Posterior vena cava (tissue), 2 donors: Measurements from ENCODE around the gene FAM83G. TPM values are rescaled to one million over a fixed set of nuclear protein-coding genes. Genes with fewer than 3 reads are reported as not detected.
"Not testable (repeated sequence)": the region's sequence is repeated elsewhere in the genome, so short reads cannot be mapped to it uniquely, and the experiment has no call there.

Experiments
- DNase-seq: peaks from one replicate; pipeline ENCODE4 v3.0.0-alpha.2; 2020; ENCODE audit warnings: low spot score
- intact Hi-C, 2 donors: fragments of 100-400 bp; cut with DNase I; formaldehyde crosslinking; loops; one replicate each; pipeline versions ENCODE4 v1.14.1 to v1.14.2; 2022 to 2023
- total RNA-seq, 2 donors: library from RNA; stranded (reverse); fragmentation: NEBNext Ultra II Directional; extraction: Animal tissue kit (Norgen Biotek cat#: 25700); gene quantifications; one replicate each; pipeline ENCODE4 v1.2.1, GENCODE V29; 2021
- donor health status: DM: yes; HTN: yes; CAD: no.
- donor health status: DM: yes; HTN: yes; CAD: no.

FAM83G gene
- total RNA-seq, 2 donors from 2014 or later = 2.8 to 10.9 TPM

DNA sequence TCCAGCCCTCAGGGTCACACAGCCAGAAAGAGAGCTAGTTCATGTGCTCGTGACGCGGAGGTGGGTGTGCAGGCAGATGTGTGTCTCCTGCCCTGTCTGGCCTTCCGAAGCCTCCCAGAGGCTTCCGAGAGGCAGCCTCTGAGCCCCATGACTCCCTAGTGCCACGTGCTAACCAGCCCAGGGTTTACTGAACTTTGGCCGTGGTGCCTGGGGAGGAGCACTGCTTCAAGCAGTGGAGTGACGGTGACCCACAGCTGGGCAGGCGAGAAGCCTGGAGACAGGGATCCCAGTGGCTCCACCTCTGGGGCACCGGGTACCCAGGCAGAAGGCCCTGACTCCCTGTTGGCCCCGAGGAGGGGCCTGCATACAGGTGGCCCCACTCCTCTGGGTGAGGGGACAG lies 24.1 kb upstream of the FAM83G start:
- DNase-seq, intact Hi-C loops: not testable (repeated sequence)

DNA sequence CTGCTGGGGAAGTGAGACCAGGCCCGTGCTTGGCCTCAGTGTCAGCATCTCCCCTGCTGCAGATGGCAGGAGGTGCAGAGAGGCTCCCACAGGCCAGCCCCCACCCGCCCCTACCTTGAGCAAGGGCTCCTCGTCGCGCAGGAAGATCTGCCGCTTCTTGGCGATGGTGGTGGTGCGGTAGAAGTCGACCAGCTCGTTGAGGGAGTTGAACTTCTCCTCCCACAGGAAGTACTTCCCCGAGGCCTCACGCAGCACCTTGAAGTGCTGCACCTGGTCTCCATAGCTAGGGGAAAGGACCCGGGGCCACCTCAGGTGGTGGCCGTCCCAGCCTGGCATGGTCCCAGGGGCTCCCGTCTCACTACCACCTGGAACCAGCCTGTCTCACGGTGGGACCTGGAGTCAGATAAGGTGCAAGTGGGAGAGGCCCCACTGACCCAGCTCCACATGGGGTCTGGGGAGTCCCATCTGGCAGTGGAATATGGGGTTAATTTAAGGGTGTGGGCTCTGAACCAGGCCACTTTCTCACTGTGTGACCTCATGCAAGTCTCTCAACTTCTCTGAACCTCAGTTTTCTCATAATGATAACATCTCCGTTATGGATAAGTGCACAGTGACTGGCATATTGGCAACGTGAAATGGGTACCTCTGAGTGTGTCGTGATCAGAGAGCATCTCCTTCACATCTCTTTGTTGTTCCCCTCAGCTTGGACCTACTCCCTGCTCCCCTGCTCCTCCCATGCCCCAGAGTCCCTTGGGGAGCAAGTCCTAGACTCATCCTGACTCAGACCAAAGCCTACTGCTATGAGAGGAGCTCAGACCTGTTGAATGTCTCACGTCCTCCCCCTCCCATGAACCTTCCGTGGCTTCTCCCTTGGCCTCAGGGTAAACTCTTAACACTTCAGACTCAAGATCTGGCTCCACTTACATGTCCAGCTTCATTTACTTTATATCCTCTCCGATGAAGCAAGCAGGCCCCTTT lies 19.8 kb upstream of the FAM83G start:
- peak; percentile 69 for DNase-seq
- intact Hi-C loops = no loop called here

DNA sequence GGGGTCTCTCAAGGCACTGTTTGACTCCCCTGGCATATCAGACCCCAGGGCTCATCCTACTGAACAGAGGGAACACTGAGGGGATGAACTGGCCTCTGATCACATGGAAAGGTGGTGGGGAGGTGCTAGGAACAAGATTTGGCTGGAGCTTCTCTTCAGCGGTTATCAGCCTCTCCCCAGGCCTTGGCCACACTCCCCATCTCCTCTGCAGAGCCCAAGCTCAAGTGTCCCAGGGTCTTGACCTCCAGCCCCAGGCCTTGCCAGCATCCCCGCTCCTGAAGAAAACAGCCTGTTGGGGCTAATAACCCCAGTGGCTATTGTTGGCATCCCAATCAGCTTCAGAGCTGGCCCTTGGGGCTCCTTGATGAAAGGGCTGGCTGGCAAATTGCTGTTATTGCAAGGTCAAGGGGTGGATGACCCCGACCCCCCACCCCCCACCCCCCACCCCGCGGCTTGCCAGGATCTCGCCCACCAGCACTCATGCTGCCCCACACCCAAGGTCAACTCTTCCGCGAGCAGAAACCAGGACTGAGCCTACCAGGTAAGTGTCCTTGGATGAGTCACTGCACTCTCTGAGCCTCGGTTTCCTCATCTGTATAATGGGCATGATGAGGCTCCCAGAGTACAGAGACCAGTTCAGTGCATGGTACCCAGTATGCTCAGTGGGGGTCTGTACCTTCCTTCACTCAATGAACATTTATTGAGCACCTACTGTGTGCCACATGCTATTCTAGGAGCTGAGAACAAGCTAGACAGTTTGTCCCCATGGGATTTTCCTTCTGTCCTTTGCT lies 18.8 kb upstream of the FAM83G start:
- intact Hi-C loops = no loop called here
- DNase-seq = peak; percentile 45

DNA sequence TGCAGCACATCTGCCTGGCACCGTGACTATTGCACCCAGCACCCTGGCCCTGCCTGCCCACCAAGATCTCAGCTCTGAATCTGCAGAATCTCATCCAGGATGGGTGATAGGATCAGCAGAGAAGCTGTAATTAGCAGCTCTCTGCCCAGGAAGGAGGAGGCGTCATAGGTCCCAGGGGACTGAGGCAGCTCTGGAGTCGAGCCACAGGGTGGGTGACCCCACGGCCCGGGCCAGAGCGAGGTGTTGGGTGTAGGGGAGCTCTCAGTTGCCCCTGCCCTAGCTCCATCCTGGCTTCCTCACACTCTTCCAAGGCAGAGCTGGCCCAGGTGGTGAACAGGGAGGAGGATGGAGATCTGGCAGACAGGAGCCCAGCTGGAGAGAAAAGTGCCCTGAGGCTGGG lies 18.2 kb upstream of the FAM83G start:
- intact Hi-C loops = no loop called here
- DNase-seq = peak; percentile 55

DNA sequence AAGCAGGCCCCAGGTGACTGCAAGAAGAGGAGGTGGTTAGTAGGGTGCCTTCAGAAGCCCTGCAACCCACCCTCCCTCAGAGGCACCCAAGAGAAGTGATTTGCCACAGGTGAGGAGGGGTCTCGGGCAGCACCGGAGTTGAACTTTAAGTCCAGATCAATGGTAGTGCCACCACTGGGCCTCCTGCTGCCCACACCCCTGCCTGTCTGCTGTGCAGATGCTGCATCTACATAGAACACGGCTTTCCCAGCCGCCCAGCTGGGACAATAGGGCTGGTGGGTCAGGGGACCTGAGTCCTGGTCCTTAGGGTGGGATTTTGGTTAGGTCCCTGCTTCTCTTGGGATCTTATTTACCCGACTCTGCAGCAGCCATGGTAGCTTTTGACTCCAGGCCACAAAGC lies 17.6 kb upstream of the FAM83G start:
- intact Hi-C loops = no loop called here
- DNase-seq = peak; percentile 49

DNA sequence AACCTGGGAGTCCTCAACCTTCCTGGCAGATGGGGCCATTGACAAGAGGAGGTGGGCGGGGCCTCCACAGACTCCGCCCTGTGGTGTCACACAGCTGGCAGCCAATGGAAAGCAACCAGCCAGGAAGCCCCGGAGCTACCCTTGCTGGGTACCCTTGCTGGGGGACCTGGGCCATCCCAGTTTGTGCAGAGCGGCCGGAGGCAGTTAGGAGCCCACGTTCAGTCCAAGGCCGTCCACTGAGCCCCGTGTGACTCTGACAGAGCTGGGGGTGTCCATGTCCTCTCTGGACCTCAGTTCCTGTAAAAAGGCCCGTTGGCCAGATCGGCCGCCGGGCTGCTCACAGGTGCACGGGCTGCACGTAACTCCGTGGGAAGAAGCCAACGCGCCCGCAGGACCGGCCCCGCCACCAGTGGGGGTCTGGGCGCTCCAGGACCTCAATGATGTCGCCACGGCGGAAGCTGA lies 17.1 kb upstream of the FAM83G start:
- intact Hi-C loops = no loop called here
- peak; percentile 79 for DNase-seq

DNA sequence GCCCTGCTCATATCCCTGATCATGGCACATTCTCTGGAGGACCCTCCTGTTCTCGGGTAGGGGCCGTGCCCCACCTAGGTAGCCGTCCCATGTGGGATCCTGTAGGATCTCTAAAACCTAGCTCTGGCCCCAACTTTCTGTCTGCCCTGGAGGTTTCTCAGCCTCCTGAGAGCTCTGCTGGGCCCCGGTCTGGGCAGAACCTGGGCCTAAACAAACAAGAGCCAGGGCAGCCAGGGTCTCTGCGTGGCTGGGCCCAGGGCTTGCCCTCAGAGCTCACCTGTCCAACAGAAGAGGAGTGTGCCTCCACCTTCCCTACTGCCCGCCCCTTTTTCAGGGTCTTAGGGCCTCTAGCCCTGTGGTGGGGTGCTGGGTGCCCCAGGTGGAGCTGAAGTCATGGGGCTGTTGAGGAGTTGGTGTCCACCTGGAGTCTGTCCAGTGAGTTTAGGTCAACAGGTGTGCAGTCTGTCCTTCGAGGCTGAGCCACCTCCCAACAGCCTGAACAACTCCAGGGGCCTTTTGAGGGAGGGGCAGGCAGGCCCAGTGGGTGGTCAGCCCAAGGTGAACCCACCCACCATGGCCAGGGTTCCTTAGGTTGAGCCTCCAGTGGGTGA lies 16.6 kb upstream of the FAM83G start:
- DNase-seq, intact Hi-C loops: not testable (repeated sequence)

DNA sequence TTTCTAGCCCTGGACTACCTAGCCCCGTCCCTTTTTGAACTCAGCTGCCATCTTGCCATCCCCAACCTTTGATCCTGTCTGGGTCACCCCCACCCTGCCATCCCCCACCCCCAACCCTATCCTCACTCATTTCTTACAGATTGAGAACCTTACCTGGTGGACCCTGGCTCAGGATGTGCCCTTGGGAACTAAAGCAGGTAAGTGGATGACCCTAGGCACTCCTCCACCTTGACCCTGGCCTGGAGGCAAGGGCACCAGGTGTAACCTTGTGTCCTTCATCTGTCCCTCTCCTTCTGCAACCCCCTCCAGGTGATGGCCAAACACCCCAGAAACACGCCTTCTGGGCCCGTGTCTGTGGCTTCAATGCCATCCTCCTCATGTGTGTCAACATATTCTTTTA lies 15.5 kb upstream of the FAM83G start:
- intact Hi-C loops = no loop called here
- peak; percentile 66 for DNase-seq

DNA sequence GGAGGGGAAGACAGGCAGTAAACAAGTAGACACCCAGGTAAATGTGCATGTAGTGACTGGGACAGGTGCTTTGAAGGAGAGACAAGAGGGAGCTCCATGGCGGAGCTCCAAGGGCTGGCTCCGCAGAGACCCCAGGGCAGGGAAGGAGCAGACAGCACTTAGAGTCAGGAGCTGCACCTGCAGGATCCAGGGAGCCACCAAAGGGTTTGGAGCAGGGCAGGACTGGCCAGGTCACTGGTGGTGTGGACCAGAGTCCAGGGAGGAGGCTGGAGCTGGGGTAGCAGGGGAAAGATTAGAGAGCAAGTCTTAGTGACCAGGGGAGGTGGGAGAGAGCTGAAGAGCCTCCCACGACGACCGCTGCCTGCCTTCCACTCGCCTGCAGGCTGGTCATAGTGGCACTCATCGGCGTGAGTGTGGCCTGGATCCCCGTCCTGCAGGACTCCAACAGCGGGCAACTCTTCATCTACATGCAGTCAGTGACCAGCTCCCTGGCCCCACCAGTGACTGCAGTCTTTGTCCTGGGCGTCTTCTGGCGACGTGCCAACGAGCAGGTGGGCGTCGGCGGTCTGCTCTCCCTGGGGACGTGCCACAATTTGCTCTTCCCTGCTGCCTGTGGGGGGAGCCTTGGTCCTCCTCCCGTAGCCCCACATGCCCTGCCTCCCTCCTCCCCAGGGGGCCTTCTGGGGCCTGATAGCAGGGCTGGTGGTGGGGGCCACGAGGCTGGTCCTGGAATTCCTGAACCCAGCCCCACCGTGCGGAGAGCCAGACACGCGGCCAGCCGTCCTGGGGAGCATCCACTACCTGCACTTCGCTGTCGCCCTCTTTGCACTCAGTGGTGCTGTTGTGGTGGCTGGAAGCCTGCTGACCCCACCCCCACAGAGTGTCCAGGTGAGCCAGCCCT lies 14.7 kb upstream of the FAM83G start:
- intact Hi-C loops = loop anchor here in 1 of 2 donors (5.0 to 10.0 kb wide), 2 partner anchors 52 to 1284 kb away; no protein-coding TSS in a partner anchor
- DNase-seq = peak; percentile 79

DNA sequence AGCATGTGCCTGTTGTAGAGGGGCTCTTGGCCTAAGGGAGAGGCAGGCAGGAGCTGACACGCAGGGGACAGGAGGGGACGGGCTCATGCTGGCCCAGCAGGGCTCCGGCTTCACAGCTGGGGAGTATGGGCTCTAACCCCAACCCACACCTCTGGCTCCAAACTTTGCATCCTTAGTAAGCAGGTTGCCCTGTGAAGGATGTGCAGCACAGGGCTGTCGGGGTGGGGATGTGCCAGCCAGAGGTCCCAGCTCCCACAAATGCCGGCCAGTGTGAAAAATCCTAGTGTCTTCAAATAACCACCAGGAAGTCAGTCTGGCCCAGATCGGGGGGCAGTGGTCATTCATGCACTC lies 14.0 kb upstream of the FAM83G start:
- intact Hi-C loops = loop anchor here in 1 of 2 donors (5.0 to 10.0 kb wide), 2 partner anchors 51 to 1284 kb away; no protein-coding TSS in a partner anchor
- DNase-seq = peak; percentile 41

DNA sequence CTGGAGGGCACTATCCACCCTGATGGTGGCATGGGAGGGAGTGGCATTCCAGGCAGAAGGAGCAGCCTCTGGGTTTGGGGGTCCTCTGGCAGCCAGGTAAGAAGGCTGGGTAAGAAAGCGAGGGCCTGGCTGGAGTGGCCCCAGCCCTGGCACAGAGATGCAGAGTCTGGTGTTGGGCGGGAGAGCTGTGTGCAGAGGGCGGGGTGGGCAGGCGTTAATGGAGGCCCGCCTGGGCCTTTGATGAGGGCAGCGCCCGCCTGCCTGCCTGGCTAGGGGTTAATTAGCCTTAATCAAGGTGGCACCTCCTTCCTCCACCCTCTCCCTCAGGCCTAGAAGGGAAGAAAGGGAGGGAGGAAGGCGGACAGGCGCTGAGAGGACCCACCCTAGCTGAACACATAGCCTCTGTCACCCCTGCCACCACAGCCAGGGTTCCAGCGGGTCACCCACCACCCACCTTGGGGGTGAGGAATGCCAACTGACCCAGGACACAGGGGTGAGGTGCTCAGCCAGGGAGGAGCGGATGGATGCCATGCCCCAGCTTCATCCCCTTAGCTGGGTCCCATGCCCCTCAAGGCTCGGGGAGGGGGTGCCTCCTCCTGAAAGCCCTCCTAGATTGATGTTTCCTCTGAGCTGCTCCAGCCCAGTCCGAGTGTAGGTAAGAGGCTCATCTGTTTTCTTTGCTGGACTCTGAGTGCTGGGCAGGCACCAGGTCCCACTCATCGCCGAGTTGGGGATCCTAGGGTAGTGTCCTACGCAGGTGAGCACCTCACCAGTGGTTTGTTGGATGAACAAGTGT lies 13.4 kb upstream of the FAM83G start:
- peak; percentile 64 for DNase-seq
- intact Hi-C loops = loop anchor here in 1 of 2 donors (5.0 to 10.0 kb wide), 2 partner anchors 51 to 1283 kb away; no protein-coding TSS in a partner anchor

DNA sequence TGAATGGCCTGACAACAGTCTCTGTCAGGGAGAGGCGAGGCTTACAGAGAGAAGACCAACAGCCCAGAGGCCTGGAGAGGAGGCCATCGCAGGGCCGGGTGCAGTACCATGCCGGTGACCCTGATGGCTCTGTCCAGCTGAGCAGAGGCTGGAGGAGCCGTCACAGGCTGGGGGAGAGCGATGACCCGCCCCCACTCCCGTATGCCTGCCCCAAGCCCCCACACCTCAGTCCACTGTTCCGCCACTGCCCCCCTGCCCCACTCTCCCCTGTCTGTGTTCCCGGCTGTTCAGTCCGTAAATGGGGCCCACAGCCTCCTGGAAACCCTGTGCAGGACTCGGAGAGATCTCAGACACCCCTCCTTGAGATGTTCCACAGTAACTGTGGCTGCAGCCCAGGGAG lies 12.8 kb upstream of the FAM83G start:
- peak; percentile 66 for DNase-seq
- intact Hi-C loops = loop anchor here in 1 of 2 donors (5.0 to 10.0 kb wide), 2 partner anchors 50 to 1283 kb away; no protein-coding TSS in a partner anchor

DNA sequence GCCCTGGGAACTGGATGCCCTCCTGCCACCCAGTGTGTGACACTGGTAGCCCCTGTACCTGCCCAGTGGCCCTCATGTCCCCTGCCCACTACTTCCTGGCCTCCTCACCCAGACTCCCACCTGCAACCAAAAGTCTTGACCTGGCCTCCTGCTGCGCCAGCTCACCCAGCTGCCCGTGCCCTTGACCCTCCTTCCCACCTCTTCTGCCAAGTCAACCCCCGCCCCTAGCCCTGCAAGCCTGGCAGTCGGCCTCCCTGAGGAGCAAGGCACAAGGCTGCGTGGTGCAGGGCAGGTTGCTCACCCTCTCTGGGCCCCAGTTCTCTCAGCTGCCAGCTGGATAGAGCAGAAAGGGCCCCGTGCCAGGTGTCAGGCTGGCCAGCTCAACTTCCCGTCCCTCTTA lies 12.3 kb upstream of the FAM83G start:
- DNase-seq = no peak
- intact Hi-C loops = loop anchor here in 1 of 2 donors (5.0 to 10.0 kb wide), 2 partner anchors 50 to 1282 kb away; no protein-coding TSS in a partner anchor

DNA sequence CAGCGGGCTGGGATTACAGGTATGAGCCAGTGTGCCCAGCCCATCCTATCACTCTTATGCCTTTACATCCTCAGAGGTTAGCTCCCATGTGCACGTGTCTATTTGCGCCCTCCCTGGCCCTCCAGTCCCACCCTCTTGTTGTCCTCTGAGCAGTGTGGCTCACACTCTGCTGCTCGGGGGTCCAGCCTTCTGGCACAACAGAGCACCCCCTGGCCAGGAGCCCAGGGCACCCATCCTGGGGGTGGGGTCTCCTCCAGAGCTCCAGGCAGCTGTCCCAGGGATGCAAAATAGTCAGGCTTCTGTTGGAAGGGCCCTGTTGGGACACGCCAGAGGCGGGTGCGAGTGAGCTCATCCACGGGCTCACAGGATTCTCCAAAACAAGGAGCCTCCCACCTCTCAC lies 11.7 kb upstream of the FAM83G start:
- intact Hi-C loops = loop anchor here in 1 of 2 donors (5.0 to 10.0 kb wide), 2 partner anchors 49 to 1281 kb away; no protein-coding TSS in a partner anchor
- DNase-seq = peak; percentile 55

DNA sequence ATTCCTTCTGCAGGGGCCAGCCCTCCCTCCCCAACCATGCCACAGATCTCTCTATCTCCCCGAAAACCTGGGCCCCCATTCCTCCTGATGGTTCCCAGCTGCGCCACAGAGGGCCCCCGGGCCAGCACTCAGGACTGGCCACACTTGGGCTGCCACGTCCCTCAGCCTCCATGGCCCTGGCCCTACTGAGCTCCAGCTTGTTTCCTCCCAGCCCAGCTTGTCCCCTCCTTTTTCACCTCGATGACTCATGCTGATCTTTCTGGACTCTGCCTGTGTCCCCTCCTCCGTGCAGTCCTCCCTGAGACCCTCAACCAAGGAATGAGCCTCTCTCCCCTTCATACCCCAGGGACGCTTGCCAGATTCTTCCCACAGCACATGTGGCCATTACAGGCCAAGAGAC lies 10.9 kb upstream of the FAM83G start:
- intact Hi-C loops = loop anchor here in 1 of 2 donors (5.0 to 10.0 kb wide), 2 partner anchors 48 to 1281 kb away; no protein-coding TSS in a partner anchor
- no peak for DNase-seq

DNA sequence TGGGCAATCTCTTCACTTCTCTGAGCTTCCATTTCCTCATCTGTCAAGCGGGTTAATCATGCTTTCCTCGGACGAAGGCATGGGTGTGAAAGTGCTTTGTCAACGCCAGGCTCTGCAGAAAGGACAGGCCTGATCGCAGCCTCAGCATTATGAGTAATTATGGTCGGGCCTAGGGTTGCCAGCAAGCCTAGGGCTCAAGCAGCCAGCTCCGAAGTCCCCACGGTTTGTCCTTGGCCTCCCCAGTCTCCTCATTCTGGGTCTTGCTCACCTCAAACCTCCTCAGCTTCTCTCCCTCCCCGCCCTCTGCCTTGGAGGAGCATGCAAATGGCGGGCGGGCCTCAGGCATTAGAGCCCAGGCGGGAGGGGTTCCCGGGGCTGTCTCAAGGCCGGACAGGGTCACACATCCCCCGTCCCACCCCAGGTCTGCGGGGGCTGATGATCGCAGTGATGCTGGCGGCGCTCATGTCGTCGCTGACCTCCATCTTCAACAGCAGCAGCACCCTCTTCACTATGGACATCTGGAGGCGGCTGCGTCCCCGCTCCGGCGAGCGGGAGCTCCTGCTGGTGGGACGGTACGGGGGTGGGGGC lies 10.2 kb upstream of the FAM83G start:
- intact Hi-C loops = loop anchor here in 1 of 2 donors (5.0 to 10.0 kb wide), 2 partner anchors 47 to 1280 kb away; no protein-coding TSS in a partner anchor
- DNase-seq = no peak
